ENCODE data around the gene WDR3.

DNA sequence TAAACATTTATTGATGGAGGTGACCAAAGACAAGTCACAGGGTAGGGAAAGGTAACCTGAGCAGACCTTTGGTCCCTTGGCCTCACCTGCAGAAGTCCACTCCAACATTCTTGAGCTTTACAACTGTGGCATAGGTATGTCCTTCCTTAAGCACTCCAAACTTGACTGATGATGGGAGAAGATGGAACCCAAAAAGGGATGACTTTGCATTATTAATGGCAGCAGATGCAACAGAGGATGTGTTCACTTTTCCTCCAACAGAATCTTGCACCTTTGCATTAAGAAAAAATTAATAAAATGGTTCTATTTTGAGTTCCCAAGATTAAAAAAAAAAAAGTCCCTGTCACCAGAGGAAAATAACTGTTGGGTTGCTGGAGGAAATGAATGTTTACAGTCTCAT, 42.2 kb downstream of the WDR3 start:
- no peak for TF ChIP-seq POLR2A (IDR thresholded peaks at IDR 0.05)
- TF ChIP-seq, protein P1, sequence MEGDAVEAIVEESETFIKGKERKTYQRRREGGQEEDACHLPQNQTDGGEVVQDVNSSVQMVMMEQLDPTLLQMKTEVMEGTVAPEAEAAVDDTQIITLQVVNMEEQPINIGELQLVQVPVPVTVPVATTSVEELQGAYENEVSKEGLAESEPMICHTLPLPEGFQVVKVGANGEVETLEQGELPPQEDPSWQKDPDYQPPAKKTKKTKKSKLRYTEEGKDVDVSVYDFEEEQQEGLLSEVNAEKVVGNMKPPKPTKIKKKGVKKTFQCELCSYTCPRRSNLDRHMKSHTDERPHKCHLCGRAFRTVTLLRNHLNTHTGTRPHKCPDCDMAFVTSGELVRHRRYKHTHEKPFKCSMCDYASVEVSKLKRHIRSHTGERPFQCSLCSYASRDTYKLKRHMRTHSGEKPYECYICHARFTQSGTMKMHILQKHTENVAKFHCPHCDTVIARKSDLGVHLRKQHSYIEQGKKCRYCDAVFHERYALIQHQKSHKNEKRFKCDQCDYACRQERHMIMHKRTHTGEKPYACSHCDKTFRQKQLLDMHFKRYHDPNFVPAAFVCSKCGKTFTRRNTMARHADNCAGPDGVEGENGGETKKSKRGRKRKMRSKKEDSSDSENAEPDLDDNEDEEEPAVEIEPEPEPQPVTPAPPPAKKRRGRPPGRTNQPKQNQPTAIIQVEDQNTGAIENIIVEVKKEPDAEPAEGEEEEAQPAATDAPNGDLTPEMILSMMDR (IDR thresholded peaks at IDR 0.05): no peak

All from transverse colon (tissue), 3 donors.